ENCODE data around the gene CLCN2.

DNA sequence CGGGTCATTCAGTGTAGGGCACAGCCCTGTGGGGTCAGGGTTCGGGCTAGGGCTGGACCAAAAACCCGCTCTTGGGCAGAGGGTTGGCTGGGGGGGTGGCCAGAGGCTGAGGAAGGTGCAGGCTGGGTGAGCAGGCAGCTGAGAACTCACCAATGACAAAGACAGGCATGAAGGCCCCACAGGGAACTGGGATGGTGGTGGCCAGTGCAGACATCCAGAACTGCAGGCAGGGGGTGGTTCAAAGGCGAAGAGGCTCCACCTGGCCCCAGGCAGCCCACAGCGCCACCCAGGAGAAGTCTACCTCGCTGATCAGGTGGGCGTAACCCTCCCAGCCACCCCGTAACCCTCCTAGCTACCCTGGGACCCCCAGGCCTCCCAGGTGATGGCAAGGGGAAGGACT is 6.7 kb downstream of the CLCN2 start:
- TF ChIP-seq POLR2AphosphoS5 (IDR thresholded peaks at IDR 0.05), result no peak
- no peak for TF ChIP-seq EZH2 (IDR thresholded peaks at IDR 0.05; ENCODE audit: borderline replicate concordance, insufficient read depth, low read length, poor library complexity, severe bottlenecking)
- no peak for TF ChIP-seq RAD21 (conservative IDR thresholded peaks at IDR 0.05)
- TF ChIP-seq, protein P1, sequence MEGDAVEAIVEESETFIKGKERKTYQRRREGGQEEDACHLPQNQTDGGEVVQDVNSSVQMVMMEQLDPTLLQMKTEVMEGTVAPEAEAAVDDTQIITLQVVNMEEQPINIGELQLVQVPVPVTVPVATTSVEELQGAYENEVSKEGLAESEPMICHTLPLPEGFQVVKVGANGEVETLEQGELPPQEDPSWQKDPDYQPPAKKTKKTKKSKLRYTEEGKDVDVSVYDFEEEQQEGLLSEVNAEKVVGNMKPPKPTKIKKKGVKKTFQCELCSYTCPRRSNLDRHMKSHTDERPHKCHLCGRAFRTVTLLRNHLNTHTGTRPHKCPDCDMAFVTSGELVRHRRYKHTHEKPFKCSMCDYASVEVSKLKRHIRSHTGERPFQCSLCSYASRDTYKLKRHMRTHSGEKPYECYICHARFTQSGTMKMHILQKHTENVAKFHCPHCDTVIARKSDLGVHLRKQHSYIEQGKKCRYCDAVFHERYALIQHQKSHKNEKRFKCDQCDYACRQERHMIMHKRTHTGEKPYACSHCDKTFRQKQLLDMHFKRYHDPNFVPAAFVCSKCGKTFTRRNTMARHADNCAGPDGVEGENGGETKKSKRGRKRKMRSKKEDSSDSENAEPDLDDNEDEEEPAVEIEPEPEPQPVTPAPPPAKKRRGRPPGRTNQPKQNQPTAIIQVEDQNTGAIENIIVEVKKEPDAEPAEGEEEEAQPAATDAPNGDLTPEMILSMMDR (IDR thresholded peaks at IDR 0.05; ENCODE audit: poor library complexity, severe bottlenecking), result no peak
- TF ChIP-seq MXI1 (conservative IDR thresholded peaks at IDR 0.05; ENCODE audit: poor library complexity, severe bottlenecking), result no peak
- no peak for TF ChIP-seq EP300 (conservative IDR thresholded peaks at IDR 0.05; ENCODE audit: poor library complexity, severe bottlenecking)
- TF ChIP-seq, protein P2, sequence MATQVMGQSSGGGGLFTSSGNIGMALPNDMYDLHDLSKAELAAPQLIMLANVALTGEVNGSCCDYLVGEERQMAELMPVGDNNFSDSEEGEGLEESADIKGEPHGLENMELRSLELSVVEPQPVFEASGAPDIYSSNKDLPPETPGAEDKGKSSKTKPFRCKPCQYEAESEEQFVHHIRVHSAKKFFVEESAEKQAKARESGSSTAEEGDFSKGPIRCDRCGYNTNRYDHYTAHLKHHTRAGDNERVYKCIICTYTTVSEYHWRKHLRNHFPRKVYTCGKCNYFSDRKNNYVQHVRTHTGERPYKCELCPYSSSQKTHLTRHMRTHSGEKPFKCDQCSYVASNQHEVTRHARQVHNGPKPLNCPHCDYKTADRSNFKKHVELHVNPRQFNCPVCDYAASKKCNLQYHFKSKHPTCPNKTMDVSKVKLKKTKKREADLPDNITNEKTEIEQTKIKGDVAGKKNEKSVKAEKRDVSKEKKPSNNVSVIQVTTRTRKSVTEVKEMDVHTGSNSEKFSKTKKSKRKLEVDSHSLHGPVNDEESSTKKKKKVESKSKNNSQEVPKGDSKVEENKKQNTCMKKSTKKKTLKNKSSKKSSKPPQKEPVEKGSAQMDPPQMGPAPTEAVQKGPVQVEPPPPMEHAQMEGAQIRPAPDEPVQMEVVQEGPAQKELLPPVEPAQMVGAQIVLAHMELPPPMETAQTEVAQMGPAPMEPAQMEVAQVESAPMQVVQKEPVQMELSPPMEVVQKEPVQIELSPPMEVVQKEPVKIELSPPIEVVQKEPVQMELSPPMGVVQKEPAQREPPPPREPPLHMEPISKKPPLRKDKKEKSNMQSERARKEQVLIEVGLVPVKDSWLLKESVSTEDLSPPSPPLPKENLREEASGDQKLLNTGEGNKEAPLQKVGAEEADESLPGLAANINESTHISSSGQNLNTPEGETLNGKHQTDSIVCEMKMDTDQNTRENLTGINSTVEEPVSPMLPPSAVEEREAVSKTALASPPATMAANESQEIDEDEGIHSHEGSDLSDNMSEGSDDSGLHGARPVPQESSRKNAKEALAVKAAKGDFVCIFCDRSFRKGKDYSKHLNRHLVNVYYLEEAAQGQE (IDR thresholded peaks at IDR 0.05; ENCODE audit: borderline replicate concordance), result no peak
- no peak for TF ChIP-seq SMC3 (conservative IDR thresholded peaks at IDR 0.05; ENCODE audit: poor library complexity)
